Ishikawa (cell line): ENCODE data around the gene NPM3.

Experiments
- CEBPB ChIP-seq: IDR thresholded peaks from 2 replicates; pipeline ENCODE4 v1.6.1; 2012
- CREB1 ChIP-seq: IDR thresholded peaks from 2 replicates; pipeline ENCODE4 v1.6.1; 2012; ENCODE audit warnings: low read depth
- EGR1 ChIP-seq: IDR thresholded peaks from 2 replicates; pipeline ENCODE4 v1.6.1; 2012
- EP300 ChIP-seq: IDR thresholded peaks from 2 replicates; pipeline ENCODE4 v1.6.1; 2012; ENCODE audit warnings: borderline replicate concordance
- FOXM1 ChIP-seq: IDR thresholded peaks from 2 replicates; pipeline ENCODE4 v1.6.1; 2012; ENCODE audit warnings: low read depth, borderline replicate concordance
- NFIC ChIP-seq: IDR thresholded peaks from 2 replicates; pipeline ENCODE4 v1.6.1; 2012
- RAD21 ChIP-seq: IDR thresholded peaks from 2 replicates; pipeline ENCODE4 v1.6.1; 2012; ENCODE audit warnings: low read depth
- TAF1 ChIP-seq: IDR thresholded peaks from 2 replicates; pipeline ENCODE4 v1.6.1; 2012; ENCODE audit warnings: low read depth, mild to moderate bottlenecking
- TCF12 ChIP-seq: IDR thresholded peaks from 2 replicates; pipeline ENCODE4 v1.6.1; 2012; ENCODE audit warnings: low read depth
- TEAD4 ChIP-seq: IDR thresholded peaks from 2 replicates; pipeline ENCODE4 v1.6.1; 2012
- YY1 ChIP-seq: IDR thresholded peaks from 2 replicates; pipeline ENCODE4 v1.6.1; 2012; ENCODE audit warnings: low read depth
- ZBTB7A ChIP-seq: IDR thresholded peaks from 2 replicates; pipeline ENCODE4 v1.6.1; 2012; ENCODE audit warnings: low read depth
- TF ChIP-seq, protein P1 (sequence below): IDR thresholded peaks from 2 replicates; pipeline ENCODE4 v1.6.1; 2012
- TF ChIP-seq, protein P2 (sequence below): IDR thresholded peaks from 2 replicates; pipeline ENCODE4 v1.6.1; 2012; ENCODE audit warnings: low read depth, mild to moderate bottlenecking
- TF ChIP-seq, protein P3 (sequence below): IDR thresholded peaks from 2 replicates; pipeline ENCODE4 v1.6.1; 2012

NPM3 gene

DNA sequence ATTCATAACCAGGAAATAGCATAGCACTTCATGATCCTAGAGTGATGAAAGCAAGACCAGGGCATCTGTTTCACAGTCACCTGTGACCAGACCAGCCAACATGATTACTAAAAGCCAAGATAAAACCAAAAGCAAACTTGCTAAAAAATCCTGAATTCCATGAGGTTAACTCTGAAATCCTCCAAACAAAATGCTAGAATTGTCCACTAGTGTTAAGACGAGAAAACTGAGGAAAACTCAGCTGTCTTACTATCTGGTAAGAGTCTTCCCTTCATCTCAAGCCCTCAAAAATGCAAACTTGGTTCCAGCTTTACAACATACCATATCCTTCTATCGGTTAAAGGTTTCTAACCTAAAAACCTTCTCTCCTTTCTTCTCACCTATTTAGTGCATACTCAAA is 1.3 kb upstream of the NPM3 start:
- TF ChIP-seq TEAD4 (no peak), CEBPB (no peak), YY1 (no peak), RAD21 (no peak), TCF12 (no peak), ZBTB7A (no peak), EP300 (no peak), FOXM1 (no peak), TAF1 (no peak), NFIC (no peak), EGR1 (no peak), CREB1 (no peak)
- TF ChIP-seq, protein P1, sequence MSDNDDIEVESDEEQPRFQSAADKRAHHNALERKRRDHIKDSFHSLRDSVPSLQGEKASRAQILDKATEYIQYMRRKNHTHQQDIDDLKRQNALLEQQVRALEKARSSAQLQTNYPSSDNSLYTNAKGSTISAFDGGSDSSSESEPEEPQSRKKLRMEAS, result no peak
- TF ChIP-seq, protein P2, sequence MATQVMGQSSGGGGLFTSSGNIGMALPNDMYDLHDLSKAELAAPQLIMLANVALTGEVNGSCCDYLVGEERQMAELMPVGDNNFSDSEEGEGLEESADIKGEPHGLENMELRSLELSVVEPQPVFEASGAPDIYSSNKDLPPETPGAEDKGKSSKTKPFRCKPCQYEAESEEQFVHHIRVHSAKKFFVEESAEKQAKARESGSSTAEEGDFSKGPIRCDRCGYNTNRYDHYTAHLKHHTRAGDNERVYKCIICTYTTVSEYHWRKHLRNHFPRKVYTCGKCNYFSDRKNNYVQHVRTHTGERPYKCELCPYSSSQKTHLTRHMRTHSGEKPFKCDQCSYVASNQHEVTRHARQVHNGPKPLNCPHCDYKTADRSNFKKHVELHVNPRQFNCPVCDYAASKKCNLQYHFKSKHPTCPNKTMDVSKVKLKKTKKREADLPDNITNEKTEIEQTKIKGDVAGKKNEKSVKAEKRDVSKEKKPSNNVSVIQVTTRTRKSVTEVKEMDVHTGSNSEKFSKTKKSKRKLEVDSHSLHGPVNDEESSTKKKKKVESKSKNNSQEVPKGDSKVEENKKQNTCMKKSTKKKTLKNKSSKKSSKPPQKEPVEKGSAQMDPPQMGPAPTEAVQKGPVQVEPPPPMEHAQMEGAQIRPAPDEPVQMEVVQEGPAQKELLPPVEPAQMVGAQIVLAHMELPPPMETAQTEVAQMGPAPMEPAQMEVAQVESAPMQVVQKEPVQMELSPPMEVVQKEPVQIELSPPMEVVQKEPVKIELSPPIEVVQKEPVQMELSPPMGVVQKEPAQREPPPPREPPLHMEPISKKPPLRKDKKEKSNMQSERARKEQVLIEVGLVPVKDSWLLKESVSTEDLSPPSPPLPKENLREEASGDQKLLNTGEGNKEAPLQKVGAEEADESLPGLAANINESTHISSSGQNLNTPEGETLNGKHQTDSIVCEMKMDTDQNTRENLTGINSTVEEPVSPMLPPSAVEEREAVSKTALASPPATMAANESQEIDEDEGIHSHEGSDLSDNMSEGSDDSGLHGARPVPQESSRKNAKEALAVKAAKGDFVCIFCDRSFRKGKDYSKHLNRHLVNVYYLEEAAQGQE, result no peak
- TF ChIP-seq, protein P3, sequence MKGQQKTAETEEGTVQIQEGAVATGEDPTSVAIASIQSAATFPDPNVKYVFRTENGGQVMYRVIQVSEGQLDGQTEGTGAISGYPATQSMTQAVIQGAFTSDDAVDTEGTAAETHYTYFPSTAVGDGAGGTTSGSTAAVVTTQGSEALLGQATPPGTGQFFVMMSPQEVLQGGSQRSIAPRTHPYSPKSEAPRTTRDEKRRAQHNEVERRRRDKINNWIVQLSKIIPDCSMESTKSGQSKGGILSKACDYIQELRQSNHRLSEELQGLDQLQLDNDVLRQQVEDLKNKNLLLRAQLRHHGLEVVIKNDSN, result no peak

- TF ChIP-seq TCF12, result no peak
- TF ChIP-seq, protein P2, result no peak
- TF ChIP-seq NFIC, result no peak
- TF ChIP-seq RAD21, result no peak
- TF ChIP-seq TEAD4, result no peak
- no peak; the same call in 1 of the 2 replicates for TF ChIP-seq FOXM1
- no peak for TF ChIP-seq EP300
Observed at GRCh38 chr10:101783736-101784118, 481 bp upstream of the NPM3 start.

DNA sequence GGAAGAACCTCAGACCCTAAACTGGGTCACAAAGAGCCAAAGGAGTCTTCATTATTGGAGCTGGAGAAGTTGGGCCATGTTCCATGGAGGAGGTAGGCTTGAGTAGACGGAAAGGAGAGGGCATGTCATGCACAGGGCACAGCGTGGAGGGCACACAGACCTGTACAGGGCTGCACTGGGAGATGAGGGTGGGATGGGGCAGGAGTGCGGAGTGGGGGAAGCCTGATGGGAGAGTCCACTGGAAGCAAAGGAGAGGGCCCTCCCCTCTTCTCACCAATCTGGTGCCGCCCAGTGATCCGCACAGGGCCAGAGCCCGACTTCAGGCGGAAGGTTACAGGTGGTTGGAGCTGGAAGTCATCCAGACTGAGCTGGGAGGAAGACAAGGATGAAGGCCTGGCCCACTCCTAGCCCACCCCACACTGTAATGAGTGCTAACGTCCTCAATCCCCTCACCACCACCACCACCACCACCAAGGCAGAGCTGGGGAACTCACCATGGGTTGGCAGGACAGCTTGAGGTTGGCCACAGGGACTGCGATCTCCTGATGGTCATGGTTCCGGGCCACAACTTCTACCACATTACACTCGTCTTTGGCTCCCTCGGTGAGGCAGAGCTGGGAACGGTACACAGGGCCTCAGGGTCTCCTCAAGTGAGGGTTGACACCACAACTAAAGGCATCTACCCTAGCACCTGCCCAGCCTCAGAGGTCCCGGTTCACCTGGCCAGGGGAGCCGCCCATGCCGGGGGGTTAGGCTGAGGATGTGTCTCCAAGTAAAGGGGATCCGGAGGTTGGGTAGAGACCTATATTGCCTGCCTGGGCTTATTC is 1.0 kb downstream of the NPM3 start:
- TF ChIP-seq FOXM1 (no peak), TAF1 (no peak), ZBTB7A (no peak), TEAD4 (no peak), EP300 (no peak), RAD21 (no peak), CREB1 (no peak)
- TF ChIP-seq, protein P2, result no peak

DNA sequence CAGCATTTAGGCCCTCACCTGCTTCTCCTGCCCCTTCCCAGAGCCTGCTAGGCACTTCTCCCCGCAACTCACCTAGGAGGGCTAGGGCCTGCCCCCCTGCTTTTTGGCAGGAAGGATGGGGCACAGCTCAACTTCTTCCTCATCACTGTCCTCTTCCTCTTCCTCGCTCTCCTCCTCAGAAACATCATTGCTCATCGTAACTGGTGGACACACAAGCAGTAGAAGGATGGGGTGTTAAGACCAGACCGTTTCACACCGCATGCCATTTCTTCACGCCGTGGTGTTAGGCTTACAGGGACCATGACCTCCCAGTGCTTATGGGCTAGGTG is 1.6 kb downstream of the NPM3 start:
- no peak for TF ChIP-seq FOXM1
- no peak for TF ChIP-seq CREB1
- no peak for TF ChIP-seq ZBTB7A
- TF ChIP-seq EGR1, result no peak
- TF ChIP-seq, protein P1, result no peak
- TF ChIP-seq TCF12, result no peak
- no peak for TF ChIP-seq TAF1
- TF ChIP-seq TEAD4, result no peak
